Upper lobe of left lung (tissue), 6 donors: ENCODE measurements around the gene ZFR. TPM values are rescaled to one million over a fixed set of nuclear protein-coding genes. Genes with fewer than 3 reads are reported as not detected.

Experiments
- ATAC-seq, 2 donors: fragments of 200-7000 bp; cut with Tn5 transposase; one replicate each; pipeline ENCODE4 v1.9.1; 2022; ENCODE audit warnings: mild to moderate bottlenecking in 2 of 2, moderate library complexity in 2 of 2; ENCODE audit not compliant: low FRiP score in 2 of 2
- DNase-seq, 2 donors: peaks; one replicate each; pipeline ENCODE4 v3.0.0-alpha.2; 2019 to 2020
- H3K27ac ChIP-seq, 4 donors: fragments of 200-600 bp; sonication (generic); one replicate each; pipeline ENCODE4 v1.5.1; 2016 to 2019
- H3K27me3 ChIP-seq, 4 donors: fragments of 200-600 bp; sonication (generic); one replicate each; pipeline ENCODE4 v1.5.1; 2017 to 2019
- H3K36me3 ChIP-seq, 4 donors: fragments of 200-600 bp; sonication (generic); one replicate each; pipeline ENCODE4 v1.5.1; 2016 to 2019
- H3K4me1 ChIP-seq, 4 donors: fragments of 200-600 bp; sonication (generic); one replicate each; pipeline ENCODE4 v1.5.1; 2018 to 2019
- H3K4me3 ChIP-seq, 4 donors: fragments of 200-600 bp; sonication (generic); one replicate each; pipeline ENCODE4 v1.5.1; 2017 to 2019; ENCODE audit warnings: mild to moderate bottlenecking in 2 of 4, moderate library complexity in 1 of 4
- H3K9me3 ChIP-seq, 4 donors: fragments of 200-600 bp; sonication (generic); one replicate each; pipeline ENCODE4 v1.5.1; 2018 to 2019
- CTCF ChIP-seq, 6 experiments: fragments of 450-650 bp in 4 of 6; fragments of 200-600 bp in 2 of 6; sonication (generic) in 2 of 6; IDR thresholded peaks; one replicate each; pipeline ENCODE4 v1.5.1; 2016 to 2019; ENCODE audit warnings: antibody characterized with exemption in 6 of 6
- EP300 ChIP-seq, 4 donors: sonication (generic); formaldehyde crosslinking; IDR thresholded peaks; one replicate each; pipeline ENCODE4 v1.5.1; 2017; ENCODE audit warnings: antibody characterized with exemption in 4 of 4, control low read depth in 2 of 4
- POLR2A ChIP-seq, 4 donors: fragments of 450-650 bp; IDR thresholded peaks; one replicate each; pipeline ENCODE4 v1.5.1; 2016 to 2017; ENCODE audit warnings: antibody characterized with exemption in 4 of 4, mild to moderate bottlenecking in 2 of 4
- POLR2AphosphoS5 ChIP-seq, 2 donors: sonication (generic); formaldehyde crosslinking; IDR thresholded peaks; one replicate each; pipeline ENCODE4 v1.5.1; 2017; ENCODE audit warnings: antibody characterized with exemption in 2 of 2
- WGBS, 2 donors: methylation state at CpG; one replicate each; pipeline ENCODE4 v1.1.5; 2017 to 2018; 5-methylcytosine and 5-hydroxymethylcytosine counted together
- total RNA-seq, 6 donors: library from RNA; depleted of rRNA in 4 of 6; stranded (reverse); fragments of >200 nt in 4 of 6; gene quantifications; one replicate each; pipeline versions ENCODE4 v1.1.0 to v1.2.1, GENCODE V29; 2016 to 2021
- donor health status: DM: no; HTN: no; CAD: no; lungs with moderate emphysema.
- donor health status: DM: no; HTN: yes; CAD: no; lungs with severe emphysema.

Gene ZFR
- total RNA-seq, 6 donors from 2014 or later: 33.8 to 85.1 (median 50.2) TPM

- H3K27ac ChIP-seq: no peak overlapping the region
- H3K4me3 ChIP-seq: no peak overlapping the region
- DNase-seq (no peak), ATAC-seq (no peak)
- 76 to 81% methylated on average over 2 of the region's 2 CpGs for WGBS, 2 donors
- no peaks in the 10 kb centered on the region for H3K27me3 ChIP-seq
- H3K36me3 ChIP-seq: no peaks in the 10 kb centered on the region
- H3K4me1 ChIP-seq: no peaks in the 10 kb centered on the region
- peaks cover 0 to 15% (median 6%) of the 10 kb centered on the region in 4 donors for H3K9me3 ChIP-seq
- TF ChIP-seq POLR2A (IDR thresholded peaks at IDR 0.05) (no peak), POLR2AphosphoS5 (IDR thresholded peaks at IDR 0.05) (no peak), CTCF (IDR thresholded peaks at IDR 0.05) (no peak), EP300 (IDR thresholded peaks at IDR 0.05) (no peak)
Observed at GRCh38 chr5:32339198-32339597, 105.3 kb downstream of the ZFR start.

- no peaks in the 10 kb centered on the region for H3K27me3 ChIP-seq
- no peak for TF ChIP-seq POLR2A (IDR thresholded peaks at IDR 0.05)
- TF ChIP-seq CTCF (IDR thresholded peaks at IDR 0.05): no peak
- TF ChIP-seq POLR2AphosphoS5 (IDR thresholded peaks at IDR 0.05): no peak
- no peak for TF ChIP-seq EP300 (IDR thresholded peaks at IDR 0.05)
- peaks cover 0 to 11% (median 3%) of the 10 kb centered on the region in 4 donors for H3K4me1 ChIP-seq
- WGBS, 2 donors: 93 to 96% methylated on average over 10 of the region's 10 CpGs
- H3K36me3 ChIP-seq: no peaks in the 10 kb centered on the region
- H3K4me3 ChIP-seq: no peak overlapping the region
- ATAC-seq (no peak), DNase-seq (peak in 1 of 2 donors; percentile 30)
- no peak overlapping the region for H3K27ac ChIP-seq
- no peaks in the 10 kb centered on the region for H3K9me3 ChIP-seq
Observed at GRCh38 chr5:32332966-32333365, 111.6 kb downstream of the ZFR start.

- H3K4me3 ChIP-seq: no peak overlapping the region
- H3K27me3 ChIP-seq: no peaks in the 10 kb centered on the region
- WGBS, 2 donors: 95 to 97% methylated on average over 1 of the region's 1 CpG
- no peak overlapping the region for H3K27ac ChIP-seq
- H3K4me1 ChIP-seq: peaks cover 0 to 11% (median 3%) of the 10 kb centered on the region in 4 donors
- no peaks in the 10 kb centered on the region for H3K9me3 ChIP-seq
- no peak for DNase-seq
- no peaks in the 10 kb centered on the region for H3K36me3 ChIP-seq
- ATAC-seq: no peak
- TF ChIP-seq POLR2A (IDR thresholded peaks at IDR 0.05): no peak
- no peak for TF ChIP-seq CTCF (IDR thresholded peaks at IDR 0.05)
- no peak for TF ChIP-seq EP300 (IDR thresholded peaks at IDR 0.05)
- no peak for TF ChIP-seq POLR2AphosphoS5 (IDR thresholded peaks at IDR 0.05)
Observed at GRCh38 chr5:32332361-32332760, 112.2 kb downstream of the ZFR start.

- Histone ChIP-seq H3K9me3 (no peaks in the 10 kb centered on the region), H3K4me1 (peaks cover 0 to 11% (median 3%) of the 10 kb centered on the region in 4 donors), H3K27me3 (no peaks in the 10 kb centered on the region), H3K27ac (peak overlapping the region in 1 of 4 donors; percentile 13), H3K4me3 (no peak overlapping the region), H3K36me3 (no peaks in the 10 kb centered on the region)
- ATAC-seq (no peak), DNase-seq (no peak)
- no peak for TF ChIP-seq EP300 (IDR thresholded peaks at IDR 0.05)
- TF ChIP-seq CTCF (IDR thresholded peaks at IDR 0.05): no peak
- no peak for TF ChIP-seq POLR2A (IDR thresholded peaks at IDR 0.05)
- no peak for TF ChIP-seq POLR2AphosphoS5 (IDR thresholded peaks at IDR 0.05)
- 46 to 62% methylated on average over 3 of the region's 3 CpGs for WGBS, 2 donors
Observed at GRCh38 chr5:32331935-32332274, 112.6 kb downstream of the ZFR start.

- ATAC-seq (peak; percentile 34 to 70), DNase-seq (peak in 1 of 2 donors; percentile 55)
- Histone ChIP-seq H3K27me3 (no peaks in the 10 kb centered on the region), H3K9me3 (no peaks in the 10 kb centered on the region), H3K27ac (peak overlapping the region in 1 of 4 donors; percentile 13), H3K4me3 (no peak overlapping the region), H3K36me3 (no peaks in the 10 kb centered on the region), H3K4me1 (peaks cover 0 to 11% (median 3%) of the 10 kb centered on the region in 4 donors)
- 55 to 62% methylated on average over 11 of the region's 11 CpGs for WGBS, 2 donors
- TF ChIP-seq POLR2AphosphoS5 (IDR thresholded peaks at IDR 0.05) (no peak), POLR2A (IDR thresholded peaks at IDR 0.05) (no peak), EP300 (IDR thresholded peaks at IDR 0.05) (no peak), CTCF (IDR thresholded peaks at IDR 0.05) (no peak)
Observed at GRCh38 chr5:32331217-32331934, 113.2 kb downstream of the ZFR start.
